HL-60 (cell line): ENCODE measurements around the gene LRRC37B.

ENCODE experiments used
- DNase-seq, 2 experiments: peaks; one replicate each; pipeline ENCODE4 v3.0.0-alpha.2; 2010 to 2020; ENCODE audit warnings: low read depth in 1 of 2, low spot score in 1 of 2
- H3K27ac ChIP-seq: fragments of 250-450 bp; sonication (Bioruptor Pico); replicated peaks from 2 replicates; pipeline ENCODE4 v1.5.1; 2020; ENCODE audit warnings: mild to moderate bottlenecking, moderate library complexity
- H3K27me3 ChIP-seq: fragments of 250-450 bp; sonication (Bioruptor Pico); 2 replicates; pipeline ENCODE4 v1.5.1; 2021; ENCODE audit warnings: mild to moderate bottlenecking, moderate library complexity; ENCODE audit not compliant: insufficient read depth, poor library complexity, severe bottlenecking
- H3K4me3 ChIP-seq: replicated peaks from 2 replicates; pipeline ENCODE4 v1.5.1; 2011; ENCODE audit warnings: mild to moderate bottlenecking, control low read depth, low read length; ENCODE audit not compliant: insufficient read depth
- GABPA ChIP-seq: IDR thresholded peaks from 2 replicates; pipeline ENCODE4 v1.6.1; 2012; ENCODE audit warnings: low read depth
- POLR2AphosphoS5 ChIP-seq: IDR thresholded peaks from 2 replicates; pipeline ENCODE4 v1.6.1; 2012; ENCODE audit warnings: low read depth
- SPI1 ChIP-seq: IDR thresholded peaks from 2 replicates; pipeline ENCODE4 v1.6.1; 2012; ENCODE audit warnings: low read depth, mild to moderate bottlenecking, borderline replicate concordance
- TF ChIP-seq, protein P1 (sequence below): IDR thresholded peaks from 2 replicates; pipeline ENCODE4 v1.6.1; 2012; ENCODE audit warnings: low read depth; ENCODE audit not compliant: insufficient replicate concordance
- TF ChIP-seq, protein P2 (sequence below): IDR thresholded peaks from one replicate; pipeline ENCODE4 v1.5.1; 2011; ENCODE audit warnings: low read length, control low read depth, inconsistent platforms; ENCODE audit not compliant: insufficient read depth

Gene LRRC37B

DNA sequence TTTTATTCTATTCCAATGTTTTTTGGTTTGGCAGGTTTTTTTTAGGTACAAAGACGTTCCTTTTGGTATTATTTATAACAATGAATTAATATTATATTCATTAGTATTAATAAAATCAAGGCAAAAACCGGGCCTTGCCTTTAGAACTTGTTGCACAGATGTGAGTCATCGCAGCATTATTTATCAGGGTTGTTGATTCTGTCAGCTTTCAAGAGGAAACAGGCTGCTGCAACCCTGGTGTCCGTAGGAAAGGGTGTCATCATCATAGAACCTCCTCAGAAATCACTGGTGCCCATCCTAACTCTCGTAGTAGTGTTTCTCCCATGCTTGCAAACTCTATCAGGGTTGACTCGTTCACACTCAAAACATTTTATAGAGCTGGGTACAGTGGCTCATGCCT is 10.2 kb upstream of the LRRC37B start:
- DNase-seq: no peak
- Histone ChIP-seq H3K27me3 (no peaks in the 10 kb centered on the region), H3K27ac (no peak overlapping the region), H3K4me3 (no peak overlapping the region)
- TF ChIP-seq, protein P1, sequence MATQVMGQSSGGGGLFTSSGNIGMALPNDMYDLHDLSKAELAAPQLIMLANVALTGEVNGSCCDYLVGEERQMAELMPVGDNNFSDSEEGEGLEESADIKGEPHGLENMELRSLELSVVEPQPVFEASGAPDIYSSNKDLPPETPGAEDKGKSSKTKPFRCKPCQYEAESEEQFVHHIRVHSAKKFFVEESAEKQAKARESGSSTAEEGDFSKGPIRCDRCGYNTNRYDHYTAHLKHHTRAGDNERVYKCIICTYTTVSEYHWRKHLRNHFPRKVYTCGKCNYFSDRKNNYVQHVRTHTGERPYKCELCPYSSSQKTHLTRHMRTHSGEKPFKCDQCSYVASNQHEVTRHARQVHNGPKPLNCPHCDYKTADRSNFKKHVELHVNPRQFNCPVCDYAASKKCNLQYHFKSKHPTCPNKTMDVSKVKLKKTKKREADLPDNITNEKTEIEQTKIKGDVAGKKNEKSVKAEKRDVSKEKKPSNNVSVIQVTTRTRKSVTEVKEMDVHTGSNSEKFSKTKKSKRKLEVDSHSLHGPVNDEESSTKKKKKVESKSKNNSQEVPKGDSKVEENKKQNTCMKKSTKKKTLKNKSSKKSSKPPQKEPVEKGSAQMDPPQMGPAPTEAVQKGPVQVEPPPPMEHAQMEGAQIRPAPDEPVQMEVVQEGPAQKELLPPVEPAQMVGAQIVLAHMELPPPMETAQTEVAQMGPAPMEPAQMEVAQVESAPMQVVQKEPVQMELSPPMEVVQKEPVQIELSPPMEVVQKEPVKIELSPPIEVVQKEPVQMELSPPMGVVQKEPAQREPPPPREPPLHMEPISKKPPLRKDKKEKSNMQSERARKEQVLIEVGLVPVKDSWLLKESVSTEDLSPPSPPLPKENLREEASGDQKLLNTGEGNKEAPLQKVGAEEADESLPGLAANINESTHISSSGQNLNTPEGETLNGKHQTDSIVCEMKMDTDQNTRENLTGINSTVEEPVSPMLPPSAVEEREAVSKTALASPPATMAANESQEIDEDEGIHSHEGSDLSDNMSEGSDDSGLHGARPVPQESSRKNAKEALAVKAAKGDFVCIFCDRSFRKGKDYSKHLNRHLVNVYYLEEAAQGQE: no peak
- TF ChIP-seq, protein P2, sequence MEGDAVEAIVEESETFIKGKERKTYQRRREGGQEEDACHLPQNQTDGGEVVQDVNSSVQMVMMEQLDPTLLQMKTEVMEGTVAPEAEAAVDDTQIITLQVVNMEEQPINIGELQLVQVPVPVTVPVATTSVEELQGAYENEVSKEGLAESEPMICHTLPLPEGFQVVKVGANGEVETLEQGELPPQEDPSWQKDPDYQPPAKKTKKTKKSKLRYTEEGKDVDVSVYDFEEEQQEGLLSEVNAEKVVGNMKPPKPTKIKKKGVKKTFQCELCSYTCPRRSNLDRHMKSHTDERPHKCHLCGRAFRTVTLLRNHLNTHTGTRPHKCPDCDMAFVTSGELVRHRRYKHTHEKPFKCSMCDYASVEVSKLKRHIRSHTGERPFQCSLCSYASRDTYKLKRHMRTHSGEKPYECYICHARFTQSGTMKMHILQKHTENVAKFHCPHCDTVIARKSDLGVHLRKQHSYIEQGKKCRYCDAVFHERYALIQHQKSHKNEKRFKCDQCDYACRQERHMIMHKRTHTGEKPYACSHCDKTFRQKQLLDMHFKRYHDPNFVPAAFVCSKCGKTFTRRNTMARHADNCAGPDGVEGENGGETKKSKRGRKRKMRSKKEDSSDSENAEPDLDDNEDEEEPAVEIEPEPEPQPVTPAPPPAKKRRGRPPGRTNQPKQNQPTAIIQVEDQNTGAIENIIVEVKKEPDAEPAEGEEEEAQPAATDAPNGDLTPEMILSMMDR: no peak
- no peak for TF ChIP-seq GABPA
- no peak for TF ChIP-seq POLR2AphosphoS5
- no peak for TF ChIP-seq SPI1

DNA sequence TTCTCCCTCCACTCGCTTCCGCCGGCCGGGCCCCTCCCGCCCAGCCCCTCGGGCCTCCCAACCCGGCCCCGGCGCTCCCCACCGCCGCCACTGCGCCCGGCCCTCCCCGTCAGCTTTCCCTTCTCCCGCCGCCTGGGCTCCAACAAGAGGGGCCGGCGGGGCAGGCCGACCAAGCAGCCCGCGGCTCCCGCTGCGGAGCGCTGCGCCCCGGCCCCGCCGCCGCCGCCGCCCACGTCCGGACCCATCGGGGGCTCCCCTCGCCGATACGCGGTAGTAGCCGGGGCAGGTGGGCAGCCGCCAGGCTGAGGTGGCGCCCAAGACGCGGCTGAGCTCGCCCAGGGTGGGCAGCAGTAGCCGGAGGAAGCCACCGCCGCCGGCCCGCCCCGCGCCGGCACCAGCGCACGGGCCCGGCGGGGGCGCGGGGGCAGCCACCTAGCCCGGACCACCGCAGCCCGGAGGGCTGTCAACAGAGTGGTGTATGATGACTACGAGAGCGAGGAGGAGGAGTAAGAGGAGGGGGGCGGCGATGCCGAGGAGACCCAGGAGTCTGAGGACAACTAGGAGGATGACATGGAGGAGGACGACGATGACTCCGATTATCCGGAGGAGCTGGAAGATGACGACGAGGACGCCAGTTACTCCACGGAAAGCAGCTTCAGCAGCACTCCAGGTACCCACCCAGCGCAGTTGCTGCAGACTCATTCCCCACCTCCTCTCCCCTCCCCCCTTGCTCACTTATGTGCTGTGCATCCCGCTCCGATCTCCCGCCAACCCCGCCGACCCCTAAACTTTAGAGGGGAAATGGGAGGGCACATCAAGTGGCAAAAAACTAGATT is 498 bp downstream of the LRRC37B start:
- Histone ChIP-seq H3K27ac (peak overlapping the region; percentile 73), H3K4me3 (peak overlapping the region; percentile 93), H3K27me3 (no peaks in the 10 kb centered on the region)
- TF ChIP-seq, protein P2: no peak
- TF ChIP-seq, protein P1: no peak
- peak; percentile 30 to 39 for DNase-seq

DNA sequence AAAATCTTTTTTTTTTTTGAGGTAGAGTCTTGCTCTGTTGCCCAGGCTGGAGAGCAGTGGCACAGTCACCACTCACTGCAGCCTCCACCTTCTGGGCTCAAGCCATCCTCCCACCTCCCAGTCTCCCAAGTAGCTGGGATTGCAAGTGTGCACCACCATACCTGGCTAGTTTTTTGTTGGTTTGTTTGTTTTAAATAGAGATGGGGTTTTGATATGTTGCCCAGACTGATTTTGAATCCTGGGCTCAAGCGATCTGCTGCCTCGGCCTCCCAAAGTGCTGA is 2.0 kb downstream of the LRRC37B start:
- Histone ChIP-seq H3K27me3 (no peaks in the 10 kb centered on the region), H3K4me3 (peak overlapping the region; percentile 93), H3K27ac (no peak overlapping the region)
- no peak for DNase-seq
- TF ChIP-seq SPI1 (no peak), GABPA (no peak), POLR2AphosphoS5 (no peak)
- TF ChIP-seq, protein P2: no peak
- TF ChIP-seq, protein P1: no peak
